GM12878 (cell line): ENCODE data around the gene PALD1. TPM values are rescaled to one million over a fixed set of nuclear protein-coding genes. Genes with fewer than 3 reads are reported as not detected.
A peak's percentile ranks its signal among the peaks of the same experiment; 100 is the strongest.

Experiments
- BCL11A ChIP-seq: IDR thresholded peaks from 2 replicates; pipeline ENCODE4 v1.6.1; 2011; ENCODE audit warnings: low read depth, low read length
- BMI1 ChIP-seq: fragments of 450-650 bp; IDR thresholded peaks from 2 replicates; pipeline ENCODE4 v1.6.1; 2016; ENCODE audit warnings: mild to moderate bottlenecking, moderate library complexity, borderline replicate concordance
- BRCA1 ChIP-seq: IDR thresholded peaks from 2 replicates; pipeline ENCODE4 v1.6.1; 2011; ENCODE audit warnings: low read depth, low read length, improper control_type of control experiment
- CBFB ChIP-seq: IDR thresholded peaks from 2 replicates; pipeline ENCODE4 v1.6.1; 2016; ENCODE audit warnings: antibody characterized with exemption, low read depth
- ESRRA ChIP-seq: IDR thresholded peaks from 2 replicates; pipeline ENCODE4 v1.6.1; 2012; ENCODE audit warnings: mild to moderate bottlenecking, low read length, improper control_type of control experiment
- HDGF ChIP-seq: fragments of 450-650 bp; IDR thresholded peaks from 2 replicates; pipeline ENCODE4 v1.6.1; 2016; ENCODE audit warnings: antibody characterized with exemption
- IRF4 ChIP-seq: IDR thresholded peaks from 2 replicates; pipeline ENCODE4 v1.6.1; 2011; ENCODE audit warnings: low read depth, low read length
- IRF5 ChIP-seq: fragments of 450-650 bp; IDR thresholded peaks from 2 replicates; pipeline ENCODE4 v1.6.1; 2017; ENCODE audit warnings: borderline replicate concordance
- KAT2A ChIP-seq: conservative IDR thresholded peaks from 2 replicates; pipeline ENCODE4 v1.6.1; 2011; ENCODE audit warnings: low read depth, low read length; ENCODE audit not compliant: control insufficient read depth
- MTA3 ChIP-seq: IDR thresholded peaks from 2 replicates; pipeline ENCODE4 v1.6.1; 2012; ENCODE audit warnings: low read length, inconsistent platforms, borderline replicate concordance
- MYB ChIP-seq: fragments of 150-350 bp; IDR thresholded peaks from 2 replicates; pipeline ENCODE4 v1.6.1; 2014; ENCODE audit warnings: mild to moderate bottlenecking, low read depth, low read length, borderline replicate concordance
- NFYA ChIP-seq: IDR thresholded peaks from 2 replicates; pipeline ENCODE4 v1.6.1; 2011; ENCODE audit warnings: low read depth, mild to moderate bottlenecking, low read length, improper control_type of control experiment, borderline replicate concordance
- NRF1 ChIP-seq: conservative IDR thresholded peaks from 2 replicates; pipeline ENCODE4 v1.6.1; 2011; ENCODE audit warnings: mild to moderate bottlenecking, low read depth, low read length, improper control_type of control experiment
- POLR2AphosphoS5 ChIP-seq: IDR thresholded peaks from 2 replicates; pipeline ENCODE4 v1.6.1; 2011; ENCODE audit warnings: mild to moderate bottlenecking, low read length, inconsistent platforms
- SP1 ChIP-seq: IDR thresholded peaks from one replicate; pipeline ENCODE4 v1.6.1; 2011; ENCODE audit warnings: low read depth, low read length
- SPI1 ChIP-seq: IDR thresholded peaks from 2 replicates; pipeline ENCODE4 v1.6.1; 2011; ENCODE audit warnings: low read depth, mild to moderate bottlenecking, low read length, moderate library complexity, borderline replicate concordance; ENCODE audit not compliant: insufficient read depth
- SRF ChIP-seq, 2 experiments: IDR thresholded peaks; 2 replicates each; pipeline ENCODE4 v1.6.1; 2011; ENCODE audit warnings: low read depth in 2 of 2, low read length in 2 of 2, mild to moderate bottlenecking in 1 of 2, moderate library complexity in 1 of 2
- SUPT20H ChIP-seq: IDR thresholded peaks from 2 replicates; pipeline ENCODE4 v1.6.1; 2011; ENCODE audit warnings: low read depth, mild to moderate bottlenecking, low read length, moderate library complexity, borderline replicate concordance; ENCODE audit not compliant: control insufficient read depth
- USF1 ChIP-seq: IDR thresholded peaks from 2 replicates; pipeline ENCODE4 v1.6.1; 2011; ENCODE audit warnings: borderline replicate concordance, low read depth, mild to moderate bottlenecking, moderate library complexity, mixed read lengths, low read length; ENCODE audit not compliant: insufficient read depth; ENCODE audit errors: extremely low read length
- YBX1 ChIP-seq: fragments of 450-650 bp; IDR thresholded peaks from 2 replicates; pipeline ENCODE4 v1.6.1; 2016; ENCODE audit warnings: antibody characterized with exemption
- ZNF384 ChIP-seq: IDR thresholded peaks from 2 replicates; pipeline ENCODE4 v1.6.1; 2012; ENCODE audit warnings: low read depth, mild to moderate bottlenecking, low read length, improper control_type of control experiment, borderline replicate concordance
- polyA plus RNA-seq, 11 experiments: library from polyadenylated mRNA; depleted of rRNA in 4 of 11; unstranded in 6 of 11; stranded (reverse) in 5 of 11; fragments of >200 nt; fragmentation: Nextera tagmentation in 4 of 11; fragmentation: Illumina TruSeq in 1 of 11; extraction: Ambion mirVana in 4 of 11; extraction: Trizol in 1 of 11; gene quantifications; 1 replicate in 1 of 11; 2 replicates in 10 of 11; pipeline versions ENCODE4 v1.2.1 to v1.2.3, GENCODE V29; 2011 to 2016; ENCODE audit warnings: inconsistent platforms in 2 of 11, missing spikeins in 2 of 11, low read depth in 1 of 11
- total RNA-seq, 4 experiments: library from RNA; depleted of rRNA in 3 of 4; stranded (reverse); fragments of >200 nt in 3 of 4; fragmentation: Illumina TruSeq in 1 of 4; extraction: Trizol in 1 of 4; gene quantifications; 2 replicates each; pipeline versions ENCODE4 v1.2.1 to v1.2.3, GENCODE V29; 2013 to 2021
- TF ChIP-seq, protein P1 (sequence below): fragments of 450-650 bp; IDR thresholded peaks from 2 replicates; pipeline ENCODE4 v1.6.1; 2017; ENCODE audit warnings: mild to moderate bottlenecking, moderate library complexity
- TF ChIP-seq, protein P2 (sequence below): IDR thresholded peaks from 2 replicates; pipeline ENCODE4 v1.6.1; 2011; ENCODE audit warnings: low read depth, low read length, improper control_type of control experiment, borderline replicate concordance

Gene PALD1
- total and polyA plus RNA-seq, 10 of the 15 experiments (the other 5 are each of a cell fraction or from before 2014, with no cell fraction given) = 0.43 to 20.9 (median 9.0) TPM

GRCh38 chr10:70578371-70578947, 99.9 kb downstream of the PALD1 start (continued):
- peak; percentile 81; the same call in 1 of the 2 replicates for TF ChIP-seq BMI1
- no peak for TF ChIP-seq SUPT20H
- TF ChIP-seq NRF1 = no peak
- TF ChIP-seq HDGF = no peak
- no peak for TF ChIP-seq SRF (IDR thresholded peaks at IDR 0.05; ENCODE audit: low read depth in 2 of 2, low read length in 2 of 2)
- TF ChIP-seq, protein P1, sequence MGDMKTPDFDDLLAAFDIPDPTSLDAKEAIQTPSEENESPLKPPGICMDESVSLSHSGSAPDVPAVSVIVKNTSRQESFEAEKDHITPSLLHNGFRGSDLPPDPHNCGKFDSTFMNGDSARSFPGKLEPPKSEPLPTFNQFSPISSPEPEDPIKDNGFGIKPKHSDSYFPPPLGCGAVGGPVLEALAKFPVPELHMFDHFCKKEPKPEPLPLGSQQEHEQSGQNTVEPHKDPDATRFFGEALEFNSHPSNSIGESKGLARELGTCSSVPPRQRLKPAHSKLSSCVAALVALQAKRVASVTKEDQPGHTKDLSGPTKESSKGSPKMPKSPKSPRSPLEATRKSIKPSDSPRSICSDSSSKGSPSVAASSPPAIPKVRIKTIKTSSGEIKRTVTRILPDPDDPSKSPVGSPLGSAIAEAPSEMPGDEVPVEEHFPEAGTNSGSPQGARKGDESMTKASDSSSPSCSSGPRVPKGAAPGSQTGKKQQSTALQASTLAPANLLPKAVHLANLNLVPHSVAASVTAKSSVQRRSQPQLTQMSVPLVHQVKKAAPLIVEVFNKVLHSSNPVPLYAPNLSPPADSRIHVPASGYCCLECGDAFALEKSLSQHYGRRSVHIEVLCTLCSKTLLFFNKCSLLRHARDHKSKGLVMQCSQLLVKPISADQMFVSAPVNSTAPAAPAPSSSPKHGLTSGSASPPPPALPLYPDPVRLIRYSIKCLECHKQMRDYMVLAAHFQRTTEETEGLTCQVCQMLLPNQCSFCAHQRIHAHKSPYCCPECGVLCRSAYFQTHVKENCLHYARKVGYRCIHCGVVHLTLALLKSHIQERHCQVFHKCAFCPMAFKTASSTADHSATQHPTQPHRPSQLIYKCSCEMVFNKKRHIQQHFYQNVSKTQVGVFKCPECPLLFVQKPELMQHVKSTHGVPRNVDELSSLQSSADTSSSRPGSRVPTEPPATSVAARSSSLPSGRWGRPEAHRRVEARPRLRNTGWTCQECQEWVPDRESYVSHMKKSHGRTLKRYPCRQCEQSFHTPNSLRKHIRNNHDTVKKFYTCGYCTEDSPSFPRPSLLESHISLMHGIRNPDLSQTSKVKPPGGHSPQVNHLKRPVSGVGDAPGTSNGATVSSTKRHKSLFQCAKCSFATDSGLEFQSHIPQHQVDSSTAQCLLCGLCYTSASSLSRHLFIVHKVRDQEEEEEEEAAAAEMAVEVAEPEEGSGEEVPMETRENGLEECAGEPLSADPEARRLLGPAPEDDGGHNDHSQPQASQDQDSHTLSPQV = no peak
- TF ChIP-seq BRCA1 = no peak
- TF ChIP-seq MYB = no peak
- TF ChIP-seq CBFB = peak; percentile 89
- no peak; the same call in 1 of the 2 replicates for TF ChIP-seq ESRRA
- TF ChIP-seq, protein P2, sequence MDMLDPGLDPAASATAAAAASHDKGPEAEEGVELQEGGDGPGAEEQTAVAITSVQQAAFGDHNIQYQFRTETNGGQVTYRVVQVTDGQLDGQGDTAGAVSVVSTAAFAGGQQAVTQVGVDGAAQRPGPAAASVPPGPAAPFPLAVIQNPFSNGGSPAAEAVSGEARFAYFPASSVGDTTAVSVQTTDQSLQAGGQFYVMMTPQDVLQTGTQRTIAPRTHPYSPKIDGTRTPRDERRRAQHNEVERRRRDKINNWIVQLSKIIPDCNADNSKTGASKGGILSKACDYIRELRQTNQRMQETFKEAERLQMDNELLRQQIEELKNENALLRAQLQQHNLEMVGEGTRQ = no peak
- TF ChIP-seq IRF5 = no peak
- peak; percentile 99 for TF ChIP-seq MTA3
- no peak for TF ChIP-seq USF1
- TF ChIP-seq ZNF384 = no peak
- peak; percentile 92 for TF ChIP-seq BCL11A
- no peak for TF ChIP-seq YBX1
- TF ChIP-seq KAT2A = no peak
- TF ChIP-seq POLR2AphosphoS5 = no peak
- TF ChIP-seq SPI1 = peak; percentile 86
- TF ChIP-seq NFYA = no peak
- TF ChIP-seq IRF4 = peak; percentile 96
- peak; percentile 83 for TF ChIP-seq SP1
